GM12892 (cell line): ENCODE data around the gene EVA1B.

Experiments used
- POLR2AphosphoS5 ChIP-seq: IDR thresholded peaks from 2 replicates; pipeline ENCODE4 v1.6.1; 2011; ENCODE audit warnings: low read depth, low read length, control low read depth
- TAF1 ChIP-seq: IDR thresholded peaks from 2 replicates; pipeline ENCODE4 v1.6.1; 2011; ENCODE audit warnings: low read depth, mild to moderate bottlenecking, control low read depth, low read length, borderline replicate concordance

DNA sequence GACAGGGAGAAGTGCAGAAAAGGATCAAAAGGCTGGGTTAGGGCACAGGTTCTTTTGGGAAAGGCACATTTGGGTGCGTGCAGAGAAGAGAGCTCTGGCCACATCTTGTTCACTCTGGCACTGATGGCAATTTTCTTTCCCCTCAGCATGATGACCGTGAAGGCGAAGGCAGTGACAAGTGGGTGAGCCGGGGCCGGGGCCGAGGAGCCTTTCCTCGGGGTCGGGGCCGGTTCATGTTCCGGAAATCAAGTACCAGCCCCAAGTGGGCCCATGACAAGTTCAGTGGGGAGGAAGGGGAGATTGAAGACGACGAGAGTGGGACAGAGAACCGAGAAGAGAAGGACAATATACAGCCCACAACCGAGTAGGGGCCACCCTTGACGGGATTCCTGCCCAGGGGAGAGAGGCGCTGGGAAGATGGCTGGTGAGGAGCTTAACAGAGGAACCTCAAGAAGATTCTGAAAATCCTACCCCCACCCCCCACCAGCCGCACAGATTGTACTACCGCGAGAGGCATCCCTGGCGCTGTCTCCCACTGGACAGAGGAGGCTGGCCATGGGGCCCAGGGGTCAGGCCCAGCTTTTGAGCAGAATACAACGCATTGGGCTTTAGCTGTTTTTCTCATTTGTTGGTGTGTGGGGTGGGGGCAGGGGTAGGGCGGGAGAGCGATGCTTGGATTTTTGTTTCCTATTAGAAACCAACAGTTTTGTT lies 19.6 kb downstream of the EVA1B start:
- no peak for TF ChIP-seq POLR2AphosphoS5
- no peak for TF ChIP-seq TAF1
